IMR-90 (cell line): ENCODE measurements around the gene EIF3L. TPM values are rescaled to one million over a fixed set of nuclear protein-coding genes. Genes with fewer than 3 reads are reported as not detected.

Experiments used
- ATAC-seq: fragments of 200-7000 bp; cut with Tn5 transposase; 2 replicates; pipeline ENCODE4 v1.9.1; 2020; ENCODE audit warnings: low read depth, mild to moderate bottlenecking, moderate library complexity
- BruUV-seq: library from RNA; stranded (reverse); fragments of 400-500 nt; replicated peaks from 2 replicates; lab custom pipeline; 2021; lab: Mats Ljungman, UMichigan
- CTCF ChIA-PET: fragments of 300-600 bp; formaldehyde crosslinking; extraction: SDS; loops from one replicate; lab custom pipeline; 2021; ENCODE audit warnings: antibody characterized with exemption; lab: Yijun Ruan, JAX
- POLR2A ChIA-PET: fragments of 300-600 bp; sonication (Branson Sonifier 250); formaldehyde crosslinking; loops from one replicate; lab custom pipeline; 2022; ENCODE audit warnings: antibody characterized with exemption; ENCODE audit not compliant: unreplicated experiment; lab: Charles Lee
- DNase-seq: peaks from one replicate; pipeline ENCODE4 v3.0.0; 2013
- H2AFZ ChIP-seq: replicated peaks from 2 replicates; pipeline ENCODE3; 2013; ENCODE audit warnings: low read length, mild to moderate bottlenecking; ENCODE audit not compliant: poor library complexity
- H2AK5ac ChIP-seq: 2 replicates; pipeline ENCODE4 v1.6.1; 2013; ENCODE audit warnings: low read depth, low read length, inconsistent platforms
- H2AK9ac ChIP-seq: replicated peaks from 2 replicates; pipeline ENCODE3; 2013; ENCODE audit warnings: mild to moderate bottlenecking, low read depth, low read length, moderate library complexity; ENCODE audit not compliant: poor library complexity
- H2BK120ac ChIP-seq: 2 replicates; pipeline ENCODE4 v1.6.1; 2013; ENCODE audit warnings: low read depth, low read length, inconsistent platforms
- H2BK15ac ChIP-seq: 3 replicates; pipeline ENCODE4 v1.6.1; 2013; ENCODE audit warnings: low read depth, low read length, inconsistent platforms
- H2BK20ac ChIP-seq: 2 replicates; pipeline ENCODE4 v1.6.1; 2013; ENCODE audit warnings: low read depth, mild to moderate bottlenecking, inconsistent platforms, low read length, moderate library complexity
- H2BK5ac ChIP-seq: 2 replicates; pipeline ENCODE4 v1.6.1; 2013; ENCODE audit warnings: mild to moderate bottlenecking, low read depth, low read length, inconsistent platforms; ENCODE audit not compliant: poor library complexity, severe bottlenecking
- H3K14ac ChIP-seq: replicated peaks from 2 replicates; pipeline ENCODE4 v1.6.1; 2013; ENCODE audit warnings: low read depth, low read length, inconsistent platforms
- H3K18ac ChIP-seq: 2 replicates; pipeline ENCODE4 v1.6.1; 2013; ENCODE audit warnings: low read depth, low read length, control low read depth
- H3K23ac ChIP-seq: 2 replicates; pipeline ENCODE4 v1.6.1; 2013; ENCODE audit warnings: low read depth, low read length, inconsistent platforms
- H3K27ac ChIP-seq: 2 replicates; pipeline ENCODE4 v1.5.1; 2013; ENCODE audit warnings: mild to moderate bottlenecking, control low read depth, low read length; ENCODE audit not compliant: insufficient read depth
- H3K27me3 ChIP-seq: 2 replicates; pipeline ENCODE4 v1.6.1; 2013; ENCODE audit warnings: low read length; ENCODE audit not compliant: control insufficient read depth, insufficient read depth
- H3K36me3 ChIP-seq: 2 replicates; pipeline ENCODE4 v1.6.1; 2013; ENCODE audit warnings: low read length, mixed read lengths; ENCODE audit not compliant: control insufficient read depth, insufficient read depth
- H3K4ac ChIP-seq: 2 replicates; pipeline ENCODE4 v1.6.1; 2013; ENCODE audit warnings: low read depth, low read length, inconsistent platforms
- H3K4me1 ChIP-seq: 2 replicates; pipeline ENCODE4 v1.6.1; 2013; ENCODE audit warnings: low read length, mixed read lengths; ENCODE audit not compliant: control insufficient read depth, insufficient read depth
- H3K4me2 ChIP-seq: 2 replicates; pipeline ENCODE4 v1.6.1; 2013; ENCODE audit warnings: low read depth, mild to moderate bottlenecking, control low read depth, low read length, moderate library complexity
- H3K4me3 ChIP-seq: 2 replicates; pipeline ENCODE4 v1.5.1; 2013; ENCODE audit warnings: low read depth, mild to moderate bottlenecking, control low read depth, low read length, moderate library complexity; ENCODE audit not compliant: insufficient read depth
- H3K56ac ChIP-seq: 2 replicates; pipeline ENCODE4 v1.6.1; 2013; ENCODE audit warnings: low read length, inconsistent platforms; ENCODE audit not compliant: insufficient read depth; ENCODE audit errors: extremely low read depth
- H3K79me1 ChIP-seq, 2 experiments: 2 replicates each; pipeline ENCODE4 v1.6.1; 2013; ENCODE audit warnings: low read length in 2 of 2, inconsistent platforms in 1 of 2, low read depth in 1 of 2
- H3K9ac ChIP-seq: 2 replicates; pipeline ENCODE4 v1.6.1; 2013; ENCODE audit warnings: low read depth, low read length, control low read depth
- H3K9me1 ChIP-seq: 2 replicates; pipeline ENCODE4 v1.6.1; 2013; ENCODE audit warnings: low read length, inconsistent platforms; ENCODE audit not compliant: insufficient read depth
- H3K9me3 ChIP-seq: 2 replicates; pipeline ENCODE4 v1.6.1; 2013; ENCODE audit warnings: low read length; ENCODE audit not compliant: control insufficient read depth, insufficient read depth
- H4K20me1 ChIP-seq: 2 replicates; pipeline ENCODE4 v1.6.1; 2013; ENCODE audit warnings: low read length, inconsistent platforms; ENCODE audit not compliant: insufficient read depth
- H4K5ac ChIP-seq: 2 replicates; pipeline ENCODE4 v1.6.1; 2013; ENCODE audit warnings: mild to moderate bottlenecking, low read depth, low read length, control low read depth
- H4K8ac ChIP-seq, 2 experiments: 2 replicates each; pipeline ENCODE4 v1.6.1; 2013; ENCODE audit warnings: low read depth in 2 of 2, low read length in 2 of 2, control low read depth in 1 of 2, inconsistent platforms in 1 of 2
- H4K91ac ChIP-seq: 2 replicates; pipeline ENCODE4 v1.6.1; 2013; ENCODE audit warnings: low read depth, low read length, inconsistent platforms; ENCODE audit not compliant: insufficient read depth
- CHD1 ChIP-seq: IDR thresholded peaks from 2 replicates; pipeline ENCODE4 v1.6.1; 2012; ENCODE audit warnings: low read depth, low read length, improper control_type of control experiment
- FOS ChIP-seq: fragments of 150-350 bp; IDR thresholded peaks from 2 replicates; pipeline ENCODE4 v1.6.1; 2016; ENCODE audit warnings: low read depth, low read length
- MAFK ChIP-seq: IDR thresholded peaks from 2 replicates; pipeline ENCODE4 v1.6.1; 2012; ENCODE audit warnings: low read depth, low read length, improper control_type of control experiment
- RCOR1 ChIP-seq: IDR thresholded peaks from 2 replicates; pipeline ENCODE4 v1.6.1; 2012; ENCODE audit warnings: mild to moderate bottlenecking, low read length, improper control_type of control experiment; ENCODE audit not compliant: insufficient replicate concordance
- SMC3 ChIP-seq: fragments of 150-350 bp; IDR thresholded peaks from 2 replicates; pipeline ENCODE4 v1.6.1; 2016; ENCODE audit warnings: low read depth, mild to moderate bottlenecking, antibody characterized with exemption, low read length, moderate library complexity
- WGBS, 2 experiments: methylation state at CpG; one replicate each; pipeline versions ENCODE4 v1.1.5 to v1.1.7; 2013; ENCODE audit warnings: missing lambda C conversion rate in 2 of 2; ENCODE audit not compliant: insufficient read length in 1 of 2; ENCODE audit errors: extremely low coverage in 2 of 2; 5-methylcytosine and 5-hydroxymethylcytosine counted together
- dilution Hi-C: fragments of 300-500 bp; cut with HindIII; formaldehyde crosslinking; loops from one replicate; pipeline ENCODE4 v1.14.3; 2018; ENCODE audit warnings: low sequenced_read_pairs; ENCODE audit not compliant: unreplicated experiment
- in situ Hi-C: fragments of 300-500 bp; cut with MboI; formaldehyde crosslinking; loops from 3 replicates; pipeline ENCODE4 v1.14.3; 2019; ENCODE audit warnings: low sequenced_read_pairs, inconsistent platforms, mixed read lengths
- intact Hi-C: fragments of 100-400 bp; cut with micrococcal nuclease; formaldehyde crosslinking; loops from 2 replicates; pipeline ENCODE4 v1.10.0; 2022
- polyA plus RNA-seq, 3 experiments: library from polyadenylated mRNA; depleted of rRNA; stranded (reverse); fragments of >200 nt; gene quantifications; 2 replicates each; pipeline ENCODE4 v1.2.3, GENCODE V29; 2012; ENCODE audit warnings: low replicate concordance in 1 of 3
- total RNA-seq: library from RNA; depleted of rRNA; stranded (reverse); fragments of >200 nt; gene quantifications from 2 replicates; pipeline ENCODE4 v1.2.3, GENCODE V29; 2012
- TF ChIP-seq, protein P1 (sequence below): fragments of 150-350 bp; IDR thresholded peaks from 2 replicates; pipeline ENCODE4 v1.6.1; 2016; ENCODE audit warnings: low read depth, mild to moderate bottlenecking, low read length, moderate library complexity, borderline replicate concordance
- TF ChIP-seq, protein P2 (sequence below): fragments of 150-350 bp; IDR thresholded peaks from 2 replicates; pipeline ENCODE4 v1.6.1; 2017; ENCODE audit warnings: mild to moderate bottlenecking, antibody characterized with exemption, low read length, low read depth

EIF3L gene
- total and polyA plus RNA-seq, 2 of the 4 experiments (the other 2 are of a cell fraction), result 391 to 593 TPM

DNA sequence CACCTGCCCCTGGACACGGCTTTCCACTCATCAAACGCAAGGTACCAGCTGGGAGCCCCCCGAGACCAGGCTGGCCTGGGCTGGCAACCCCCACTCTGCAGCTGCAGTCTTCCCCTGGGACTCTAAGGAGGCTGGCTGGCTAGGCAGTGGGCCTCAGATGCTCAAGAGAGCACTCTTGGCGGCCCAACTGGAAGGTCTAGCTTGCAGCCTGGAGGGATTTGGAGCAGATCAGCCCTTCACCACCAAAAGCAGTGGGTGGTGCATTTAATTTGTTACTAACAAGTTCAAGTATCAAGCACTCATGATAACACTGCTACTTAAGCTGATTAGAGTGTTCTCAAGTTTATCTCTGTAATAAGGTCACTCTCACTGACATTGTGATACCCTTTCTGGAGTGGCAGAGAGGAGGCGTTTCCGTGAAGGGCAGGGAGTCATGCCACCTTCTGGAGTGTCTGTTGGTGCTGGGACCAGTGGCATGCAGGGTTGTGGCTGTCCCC, 82.7 kb downstream of the EIF3L start:
- whole genome bisulfite sequencing, 2 experiments, result no CpG with 5 or more reads among the region's 6 CpGs

More for the DNA sequence above, 82.7 kb downstream of the EIF3L start:
- Histone ChIP-seq H2BK20ac (no peak overlapping the region), H3K9ac (no peak overlapping the region), H2BK15ac (no peak overlapping the region), H3K4me3 (no peak overlapping the region), H3K27me3 (no peaks in the 10 kb centered on the region), H3K14ac (no peak overlapping the region), H3K9me1 (peaks cover 8% of the 10 kb centered on the region), H4K91ac (no peak overlapping the region), H3K23ac (no peak overlapping the region), H4K5ac (no peak overlapping the region), H2AK5ac (no peak overlapping the region), H3K56ac (no peak overlapping the region), H2AFZ (no peak overlapping the region), H2AK9ac (no peak overlapping the region), H3K36me3 (peaks cover 40% of the 10 kb centered on the region), H4K20me1 (peaks cover 31% of the 10 kb centered on the region), H3K9me3 (no peaks in the 10 kb centered on the region), H2BK120ac (no peak overlapping the region), H3K27ac (no peak overlapping the region), H2BK5ac (no peak overlapping the region), H4K8ac (no peak overlapping the region), H3K4me1 (peaks cover 16% of the 10 kb centered on the region), H3K79me1 (peaks cover 0 to 40% of the 10 kb centered on the region in 2 experiments; a peak in 2 of 4 replicates), H3K4ac (no peak overlapping the region), H3K18ac (no peak overlapping the region), H3K4me2 (no peak overlapping the region)
- in situ Hi-C loops, result no loop called here
- ChIA-PET CTCF (interaction anchor here (0.6 to 1.2 kb wide), 4 partner anchors 26 to 65 kb away, joined by 3 to 6 read pairs (median 4); partner anchors contain the start of gene MICALL1), POLR2A (no interaction called here)
- dilution Hi-C loops, result no loop called here
- ATAC-seq (no peak), DNase-seq (no peak)
- TF ChIP-seq SMC3, result no peak
- TF ChIP-seq FOS, result no peak
- TF ChIP-seq MAFK, result no peak
- TF ChIP-seq, protein P1, sequence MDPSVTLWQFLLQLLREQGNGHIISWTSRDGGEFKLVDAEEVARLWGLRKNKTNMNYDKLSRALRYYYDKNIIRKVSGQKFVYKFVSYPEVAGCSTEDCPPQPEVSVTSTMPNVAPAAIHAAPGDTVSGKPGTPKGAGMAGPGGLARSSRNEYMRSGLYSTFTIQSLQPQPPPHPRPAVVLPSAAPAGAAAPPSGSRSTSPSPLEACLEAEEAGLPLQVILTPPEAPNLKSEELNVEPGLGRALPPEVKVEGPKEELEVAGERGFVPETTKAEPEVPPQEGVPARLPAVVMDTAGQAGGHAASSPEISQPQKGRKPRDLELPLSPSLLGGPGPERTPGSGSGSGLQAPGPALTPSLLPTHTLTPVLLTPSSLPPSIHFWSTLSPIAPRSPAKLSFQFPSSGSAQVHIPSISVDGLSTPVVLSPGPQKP, result no peak
- TF ChIP-seq, protein P2, sequence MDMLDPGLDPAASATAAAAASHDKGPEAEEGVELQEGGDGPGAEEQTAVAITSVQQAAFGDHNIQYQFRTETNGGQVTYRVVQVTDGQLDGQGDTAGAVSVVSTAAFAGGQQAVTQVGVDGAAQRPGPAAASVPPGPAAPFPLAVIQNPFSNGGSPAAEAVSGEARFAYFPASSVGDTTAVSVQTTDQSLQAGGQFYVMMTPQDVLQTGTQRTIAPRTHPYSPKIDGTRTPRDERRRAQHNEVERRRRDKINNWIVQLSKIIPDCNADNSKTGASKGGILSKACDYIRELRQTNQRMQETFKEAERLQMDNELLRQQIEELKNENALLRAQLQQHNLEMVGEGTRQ, result no peak
- TF ChIP-seq RCOR1, result no peak
- no peak for TF ChIP-seq CHD1
- intact Hi-C loops, result loop anchor here (5.0 kb wide), 1 partner anchor 115 kb away; no protein-coding TSS in a partner anchor
- BruUV-seq, result no TSS peak
